ENCODE measurements around the gene NUDT21. TPM values are rescaled to one million over a fixed set of nuclear protein-coding genes. Genes with fewer than 3 reads are reported as not detected.

Gene NUDT21
- total RNA-seq, 2 donors from 2014 or later: 308 to 362 TPM

Other genes with a start within 250 kb of the NUDT21 start
- gene AMFR, start 25.8 kb downstream of the NUDT21 start, total RNA-seq: 10 to 100 TPM; 29.7 to 32.3 TPM
- gene OGFOD1, start 222 bp upstream of the NUDT21 start, total RNA-seq: 10 to 100 TPM; 45.0 to 50.9 TPM
- 10 to 100 TPM; 26.2 to 27.1 TPM for gene BBS2, start 68.7 kb upstream of the NUDT21 start, total RNA-seq
- gene MT4, start 113.7 kb upstream of the NUDT21 start, total RNA-seq: not detected
- 10 to 100 TPM in 1 of 2 donors, 1 to 10 TPM in 1; 1.6 to 50.8 TPM for gene MT3, start 138.2 kb upstream of the NUDT21 start, total RNA-seq
- 100 to 1,000 TPM; 165 to 200 TPM for gene MT2A, start 157.3 kb upstream of the NUDT21 start, total RNA-seq
- gene MT1E, start 174.4 kb upstream of the NUDT21 start, total RNA-seq: 1 to 10 TPM; 1.6 to 8.7 TPM
- gene MT1M, start 181.3 kb upstream of the NUDT21 start, total RNA-seq: not detected
- gene MT1A, start 187.3 kb upstream of the NUDT21 start, total RNA-seq: 1 to 10 TPM; 1.0 to 4.9 TPM
- gene MT1B, start 200.6 kb upstream of the NUDT21 start, total RNA-seq: not detected
- gene MT1F, start 206.6 kb upstream of the NUDT21 start, total RNA-seq: 10 to 100 TPM in 1 of 2 donors, 1 to 10 TPM in 1; 7.5 to 11.5 TPM
- 1 to 10 TPM in 1 of 2 donors, not detected in 1; 3.4 TPM for gene MT1G, start 216.7 kb upstream of the NUDT21 start, total RNA-seq
- gene MT1H, start 218.5 kb upstream of the NUDT21 start, total RNA-seq: not detected
- gene MT1X, start 231.1 kb upstream of the NUDT21 start, total RNA-seq: 10 to 100 TPM; 13.3 to 28.3 TPM